Measurements from ENCODE around the gene CNPY4.

Gene CNPY4

DNA sequence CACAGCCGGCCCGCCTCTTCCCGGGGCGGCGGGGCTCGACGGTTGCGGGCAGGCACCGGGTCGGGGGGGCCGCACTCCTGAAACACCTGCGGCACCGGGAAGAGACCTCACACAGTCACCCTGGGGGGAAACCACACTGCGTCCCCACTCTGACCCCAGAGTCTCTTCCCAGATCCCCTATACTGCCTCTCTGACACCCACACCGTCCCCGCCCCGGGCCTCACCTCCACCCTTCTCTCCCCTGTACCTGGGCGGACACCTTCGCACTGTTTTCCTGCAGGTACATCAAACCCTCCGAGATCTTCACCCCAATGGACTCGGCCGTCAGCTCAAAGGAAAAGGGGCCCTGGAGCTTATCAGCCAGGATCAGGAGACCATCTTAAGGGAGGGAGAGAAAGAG, 52.4 kb downstream of the CNPY4 start:
- TF ChIP-seq, protein P1, sequence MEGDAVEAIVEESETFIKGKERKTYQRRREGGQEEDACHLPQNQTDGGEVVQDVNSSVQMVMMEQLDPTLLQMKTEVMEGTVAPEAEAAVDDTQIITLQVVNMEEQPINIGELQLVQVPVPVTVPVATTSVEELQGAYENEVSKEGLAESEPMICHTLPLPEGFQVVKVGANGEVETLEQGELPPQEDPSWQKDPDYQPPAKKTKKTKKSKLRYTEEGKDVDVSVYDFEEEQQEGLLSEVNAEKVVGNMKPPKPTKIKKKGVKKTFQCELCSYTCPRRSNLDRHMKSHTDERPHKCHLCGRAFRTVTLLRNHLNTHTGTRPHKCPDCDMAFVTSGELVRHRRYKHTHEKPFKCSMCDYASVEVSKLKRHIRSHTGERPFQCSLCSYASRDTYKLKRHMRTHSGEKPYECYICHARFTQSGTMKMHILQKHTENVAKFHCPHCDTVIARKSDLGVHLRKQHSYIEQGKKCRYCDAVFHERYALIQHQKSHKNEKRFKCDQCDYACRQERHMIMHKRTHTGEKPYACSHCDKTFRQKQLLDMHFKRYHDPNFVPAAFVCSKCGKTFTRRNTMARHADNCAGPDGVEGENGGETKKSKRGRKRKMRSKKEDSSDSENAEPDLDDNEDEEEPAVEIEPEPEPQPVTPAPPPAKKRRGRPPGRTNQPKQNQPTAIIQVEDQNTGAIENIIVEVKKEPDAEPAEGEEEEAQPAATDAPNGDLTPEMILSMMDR (IDR thresholded peaks at IDR 0.05; ENCODE audit: low read depth, low read length, missing control alignments): no peak
- no peak overlapping the region for H3K4me3 ChIP-seq (replicated peaks; ENCODE audit: low read depth, low read length)
- no peak for DNase-seq (ENCODE audit: extremely low read depth, low read depth)

DNA sequence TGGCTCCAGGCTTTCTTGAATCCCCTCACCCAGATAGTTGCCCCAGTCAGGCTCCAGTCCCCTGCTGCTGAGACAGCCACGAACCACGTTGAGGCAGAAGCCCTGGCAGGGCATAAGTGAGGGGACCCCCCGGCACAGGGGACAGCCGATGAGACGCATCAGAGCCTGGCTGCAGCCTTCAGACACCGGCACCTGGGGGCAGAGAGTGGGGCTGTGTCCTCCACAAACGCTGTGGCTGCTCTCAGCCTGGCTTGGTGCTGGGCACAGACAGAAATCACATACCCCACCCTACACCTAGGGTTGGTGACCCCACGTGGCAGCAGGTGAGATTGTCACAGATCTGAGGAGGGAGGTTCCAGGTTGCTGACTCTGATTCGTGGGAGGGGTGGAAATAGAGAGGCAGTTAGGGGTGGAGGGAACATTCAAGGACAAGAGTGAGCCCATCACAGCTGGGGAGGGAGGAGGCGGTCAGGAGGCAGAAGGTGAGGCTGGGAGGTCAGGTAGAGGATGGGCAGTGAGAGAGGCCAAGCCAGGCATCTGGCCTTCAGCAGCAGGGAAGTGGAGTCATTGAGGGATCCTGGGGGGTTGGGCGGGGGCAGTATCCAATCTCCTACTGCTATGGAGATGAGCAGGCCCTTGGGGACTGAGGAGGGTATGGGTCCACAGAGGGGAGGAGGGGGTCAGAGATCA, 54.5 kb downstream of the CNPY4 start:
- TF ChIP-seq, protein P1 (IDR thresholded peaks at IDR 0.05; ENCODE audit: low read depth, low read length, missing control alignments): no peak
- no peak overlapping the region for H3K4me3 ChIP-seq (replicated peaks; ENCODE audit: low read depth, low read length)
- DNase-seq (ENCODE audit: extremely low read depth, low read depth): no peak

DNA sequence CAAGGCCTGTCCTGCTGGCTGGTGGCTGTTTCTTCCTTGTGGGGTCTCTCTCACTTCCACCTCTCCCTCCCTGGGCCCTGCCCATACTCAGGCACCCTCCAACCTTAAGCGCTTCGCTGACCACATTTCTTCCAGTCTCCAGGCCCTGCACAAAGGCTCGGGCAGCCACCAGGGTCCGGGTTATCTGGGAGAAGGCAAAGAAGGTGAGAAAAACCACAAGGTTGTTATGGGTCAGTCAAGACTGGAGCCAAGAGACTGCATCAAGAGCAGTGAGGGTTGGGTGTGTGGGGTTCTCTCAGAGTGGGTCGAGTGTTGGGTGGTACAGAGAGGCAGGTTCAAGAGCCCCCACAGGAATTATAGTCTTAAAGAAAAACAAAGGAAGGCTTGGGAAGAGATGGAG, 55.1 kb downstream of the CNPY4 start:
- no peak for DNase-seq (ENCODE audit: extremely low read depth, low read depth)
- no peak overlapping the region for H3K4me3 ChIP-seq (replicated peaks; ENCODE audit: low read depth, low read length)
- TF ChIP-seq, protein P1 (IDR thresholded peaks at IDR 0.05; ENCODE audit: low read depth, low read length, missing control alignments): no peak
